Measurements from ENCODE around the gene MINAR1.

DNA sequence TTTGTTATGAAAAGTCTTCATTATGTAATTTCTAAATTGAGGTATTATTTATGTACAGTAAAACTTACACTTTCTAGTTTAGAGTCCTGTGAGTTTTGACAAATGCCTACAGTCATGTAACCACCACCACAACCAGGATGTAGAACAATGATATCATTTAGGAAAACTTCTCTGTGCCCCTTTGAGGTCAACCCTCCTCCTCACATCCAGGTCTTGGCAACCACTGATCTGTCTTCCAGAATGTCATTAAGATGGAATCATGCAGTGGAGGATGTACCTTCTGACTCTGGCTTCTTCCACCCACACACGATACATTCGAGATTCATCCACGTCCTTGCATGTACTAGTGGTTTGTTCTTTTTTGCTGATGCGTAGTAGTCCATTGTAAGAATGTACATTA lies 23.2 kb downstream of the MINAR1 start:
- TF ChIP-seq CTCF (IDR thresholded peaks at IDR 0.05; ENCODE audit: insufficient read depth, low read depth, low read length) (no peak), EZH2 (IDR thresholded peaks at IDR 0.05; ENCODE audit: insufficient read depth, low read length) (no peak)

Data from astrocyte (in vitro differentiated cells and primary cell).